Osteoblast (primary cell): ENCODE data around the gene HNMT. TPM values are rescaled to one million over a fixed set of nuclear protein-coding genes. Genes with fewer than 3 reads are reported as not detected.

Experiments
- DNase-seq: peaks from one replicate; pipeline ENCODE4 v3.0.0; 2011; ENCODE audit warnings: low spot score, mixed read lengths; ENCODE audit not compliant: insufficient read length; ENCODE audit errors: missing footprints
- H2AFZ ChIP-seq: 2 replicates; pipeline ENCODE4 v1.6.0; 2011; ENCODE audit warnings: mild to moderate bottlenecking, low read length
- H3K27ac ChIP-seq: 2 replicates; pipeline ENCODE4 v1.5.1; 2011; ENCODE audit warnings: mild to moderate bottlenecking, low read depth, low read length, moderate library complexity
- H3K27me3 ChIP-seq: 2 replicates; pipeline ENCODE4 v1.6.0; 2012; ENCODE audit warnings: mild to moderate bottlenecking, control low read depth, inconsistent platforms, low read length, moderate library complexity; ENCODE audit not compliant: insufficient read depth
- H3K36me3 ChIP-seq: 2 replicates; pipeline ENCODE4 v1.5.1; 2011; ENCODE audit warnings: mild to moderate bottlenecking, low read length, control low read depth, moderate library complexity; ENCODE audit not compliant: insufficient read depth
- H3K4me1 ChIP-seq: 2 replicates; pipeline ENCODE4 v1.5.1; 2011; ENCODE audit warnings: mild to moderate bottlenecking, low read length, control low read depth, moderate library complexity; ENCODE audit not compliant: insufficient read depth
- H3K4me2 ChIP-seq: 2 replicates; pipeline ENCODE4 v1.6.0; 2011; ENCODE audit warnings: mild to moderate bottlenecking, low read length; ENCODE audit not compliant: insufficient read depth
- H3K4me3 ChIP-seq: fragments of 200-600 bp; sonication (generic); 3 replicates; pipeline ENCODE4 v1.5.1; 2012; ENCODE audit warnings: mild to moderate bottlenecking, low read length, inconsistent platforms; ENCODE audit not compliant: insufficient read depth
- H3K79me2 ChIP-seq: 2 replicates; pipeline ENCODE4 v1.6.0; 2012; ENCODE audit warnings: mild to moderate bottlenecking, low read length, control low read depth, inconsistent platforms; ENCODE audit not compliant: insufficient read depth
- H3K9me3 ChIP-seq: 2 replicates; pipeline ENCODE4 v1.5.1; 2011; ENCODE audit warnings: low read depth, low read length, control low read depth
- H4K20me1 ChIP-seq: 2 replicates; pipeline ENCODE4 v1.6.0; 2012; ENCODE audit warnings: mild to moderate bottlenecking, low read length, control low read depth; ENCODE audit not compliant: insufficient read depth
- total RNA-seq: library from RNA; depleted of rRNA; stranded (reverse); fragments of >200 nt; gene quantifications from 2 replicates; pipeline ENCODE4 v1.2.3, GENCODE V29; 2012
- TF ChIP-seq, protein P1 (sequence below): IDR thresholded peaks from 2 replicates; pipeline ENCODE4 v1.5.1; 2011; ENCODE audit warnings: mild to moderate bottlenecking, low read depth, low read length, moderate library complexity; ENCODE audit errors: extremely low read depth

The HNMT gene
- total RNA-seq, 1 donor = 115 TPM

DNA sequence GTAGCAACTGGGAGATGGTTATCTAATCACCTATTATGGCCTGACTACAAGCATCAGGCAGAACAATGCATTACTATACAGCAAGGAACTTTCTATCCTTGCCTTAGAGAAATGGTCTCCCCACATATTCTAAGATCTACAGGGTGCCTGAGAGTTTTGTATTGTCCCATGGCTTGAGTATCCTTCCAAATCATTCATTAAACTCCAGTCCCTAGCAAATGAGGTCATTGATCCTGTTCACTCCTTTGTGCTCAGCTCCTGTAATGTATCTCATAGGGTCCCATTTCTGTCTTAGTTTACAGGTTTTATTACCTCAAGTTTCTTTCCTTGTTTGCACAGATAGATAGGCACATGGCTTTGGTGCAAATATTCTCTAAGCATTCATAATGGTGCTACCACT, 9.0 kb downstream of the HNMT start:
- Histone ChIP-seq H3K4me3 (no peak overlapping the region), H4K20me1 (no peaks in the 10 kb centered on the region), H3K27ac (no peak overlapping the region), H3K9me3 (no peaks in the 10 kb centered on the region), H3K4me2 (no peak overlapping the region), H3K4me1 (peaks cover 18% of the 10 kb centered on the region), H3K27me3 (no peaks in the 10 kb centered on the region), H3K36me3 (no peaks in the 10 kb centered on the region), H2AFZ (no peak overlapping the region), H3K79me2 (no peaks in the 10 kb centered on the region)
- DNase-seq = no peak
- TF ChIP-seq, protein P1, sequence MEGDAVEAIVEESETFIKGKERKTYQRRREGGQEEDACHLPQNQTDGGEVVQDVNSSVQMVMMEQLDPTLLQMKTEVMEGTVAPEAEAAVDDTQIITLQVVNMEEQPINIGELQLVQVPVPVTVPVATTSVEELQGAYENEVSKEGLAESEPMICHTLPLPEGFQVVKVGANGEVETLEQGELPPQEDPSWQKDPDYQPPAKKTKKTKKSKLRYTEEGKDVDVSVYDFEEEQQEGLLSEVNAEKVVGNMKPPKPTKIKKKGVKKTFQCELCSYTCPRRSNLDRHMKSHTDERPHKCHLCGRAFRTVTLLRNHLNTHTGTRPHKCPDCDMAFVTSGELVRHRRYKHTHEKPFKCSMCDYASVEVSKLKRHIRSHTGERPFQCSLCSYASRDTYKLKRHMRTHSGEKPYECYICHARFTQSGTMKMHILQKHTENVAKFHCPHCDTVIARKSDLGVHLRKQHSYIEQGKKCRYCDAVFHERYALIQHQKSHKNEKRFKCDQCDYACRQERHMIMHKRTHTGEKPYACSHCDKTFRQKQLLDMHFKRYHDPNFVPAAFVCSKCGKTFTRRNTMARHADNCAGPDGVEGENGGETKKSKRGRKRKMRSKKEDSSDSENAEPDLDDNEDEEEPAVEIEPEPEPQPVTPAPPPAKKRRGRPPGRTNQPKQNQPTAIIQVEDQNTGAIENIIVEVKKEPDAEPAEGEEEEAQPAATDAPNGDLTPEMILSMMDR = no peak

DNA sequence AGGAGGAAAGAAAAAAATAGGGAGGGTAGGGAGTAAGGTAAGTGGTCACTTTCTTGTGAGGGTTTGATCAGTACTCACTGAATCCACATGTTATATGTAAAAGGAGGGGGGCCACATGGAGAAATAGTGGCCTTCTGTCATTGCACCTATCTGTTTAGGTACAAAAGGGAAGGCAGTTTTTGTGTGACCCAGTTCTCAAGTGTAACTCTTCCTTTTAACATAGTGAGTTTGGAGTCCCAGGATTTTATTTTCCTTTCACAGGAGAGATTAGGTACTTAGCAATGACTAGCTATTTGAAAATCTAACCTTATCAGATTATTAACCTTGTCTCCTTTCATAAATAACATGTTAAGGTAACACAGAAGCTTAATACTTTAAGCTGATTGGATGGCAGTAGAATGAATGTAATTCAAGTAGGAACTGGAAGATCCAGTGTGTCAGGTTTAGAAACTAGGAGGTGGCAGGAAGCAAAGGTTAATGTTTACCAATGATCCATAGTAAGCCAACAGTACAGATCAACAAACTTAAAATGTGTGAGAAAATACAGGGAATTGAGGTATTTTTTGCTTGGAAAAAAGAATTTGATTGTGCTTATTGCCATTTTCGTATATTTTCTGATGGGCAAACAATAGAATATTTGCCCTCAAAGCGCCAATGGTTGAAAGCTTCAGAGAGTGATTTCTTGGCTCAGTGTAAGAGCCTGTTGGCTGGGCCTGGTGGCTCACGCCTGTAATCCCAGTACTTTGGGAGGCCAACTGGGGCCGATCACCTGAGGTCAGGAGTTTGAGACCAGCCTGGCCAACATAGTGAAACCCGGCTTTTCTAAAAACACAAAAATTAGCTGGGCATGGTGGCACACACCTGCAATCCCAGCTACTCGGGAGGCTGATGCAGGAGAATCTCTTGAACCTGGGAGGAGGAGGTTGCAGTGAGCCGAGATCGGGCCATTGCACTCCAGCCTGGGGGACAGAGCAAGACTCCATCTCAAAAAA, 11.3 kb downstream of the HNMT start:
- no peak for DNase-seq
- Histone ChIP-seq H3K4me1 (no peaks in the 10 kb centered on the region), H3K79me2 (no peaks in the 10 kb centered on the region), H3K27me3 (no peaks in the 10 kb centered on the region), H3K27ac (no peak overlapping the region), H3K4me2 (no peak overlapping the region), H3K36me3 (no peaks in the 10 kb centered on the region), H2AFZ (no peak overlapping the region), H4K20me1 (no peaks in the 10 kb centered on the region), H3K4me3 (no peak overlapping the region), H3K9me3 (no peaks in the 10 kb centered on the region)
- TF ChIP-seq, protein P1 = no peak

DNA sequence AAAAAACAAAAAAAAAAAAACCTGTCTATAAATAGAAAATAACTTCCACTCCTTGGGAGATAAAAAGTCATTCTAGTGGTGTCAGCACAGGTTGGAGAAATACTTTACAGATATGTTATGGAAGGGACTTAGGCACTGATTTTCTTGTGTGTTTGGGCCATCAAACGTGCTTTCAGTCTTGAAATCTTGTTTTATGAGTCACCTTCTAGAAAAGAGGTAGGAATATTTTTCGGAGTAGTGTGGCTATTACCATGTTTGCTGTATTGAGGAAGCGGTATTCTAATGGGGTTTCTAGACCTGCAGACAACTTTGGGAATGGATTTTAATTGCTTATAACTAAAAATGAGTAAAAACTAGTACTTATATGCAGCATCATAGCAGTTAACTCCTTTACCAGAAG, 12.0 kb downstream of the HNMT start:
- no peaks in the 10 kb centered on the region for H3K4me1 ChIP-seq
- H3K27ac ChIP-seq = no peak overlapping the region
- H3K79me2 ChIP-seq = no peaks in the 10 kb centered on the region
- H3K27me3 ChIP-seq = no peaks in the 10 kb centered on the region
- no peak overlapping the region for H2AFZ ChIP-seq
- no peaks in the 10 kb centered on the region for H4K20me1 ChIP-seq
- TF ChIP-seq, protein P1 = no peak
- no peaks in the 10 kb centered on the region for H3K9me3 ChIP-seq
- no peak overlapping the region for H3K4me2 ChIP-seq
- no peak overlapping the region for H3K4me3 ChIP-seq
- H3K36me3 ChIP-seq = no peaks in the 10 kb centered on the region
- DNase-seq = no peak

DNA sequence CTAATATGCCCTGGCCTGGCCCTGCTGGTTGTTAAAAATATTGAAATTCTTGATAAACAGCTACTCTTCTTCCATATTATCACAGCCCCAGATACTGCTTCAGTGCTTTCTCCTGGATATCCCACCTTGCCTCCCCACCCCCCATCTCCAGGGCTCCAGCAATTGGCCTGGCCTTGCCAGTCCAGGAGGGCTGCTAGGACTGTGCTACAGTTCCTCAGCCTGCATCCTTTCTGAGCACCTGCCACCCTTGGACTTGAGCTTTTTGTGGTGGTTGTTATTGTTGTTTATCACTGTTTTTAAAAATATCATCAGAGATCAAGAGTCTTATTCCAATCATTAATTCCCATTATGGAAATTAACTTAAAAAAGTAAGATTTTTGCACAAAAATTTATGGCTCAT, 13.5 kb downstream of the HNMT start:
- Histone ChIP-seq H2AFZ (no peak overlapping the region), H3K4me2 (no peak overlapping the region), H3K4me3 (no peak overlapping the region), H3K9me3 (no peaks in the 10 kb centered on the region), H3K27ac (no peak overlapping the region), H4K20me1 (no peaks in the 10 kb centered on the region), H3K79me2 (no peaks in the 10 kb centered on the region), H3K27me3 (no peaks in the 10 kb centered on the region), H3K36me3 (no peaks in the 10 kb centered on the region), H3K4me1 (no peaks in the 10 kb centered on the region)
- DNase-seq = no peak
- TF ChIP-seq, protein P1 = no peak
